Mucosa of rectum (tissue), 2 donors: ENCODE data around the gene CYBA.
A peak's percentile ranks its signal among the peaks of the same experiment; 100 is the strongest.
"Not testable (repeated sequence)": the region's sequence is repeated elsewhere in the genome, so short reads cannot be mapped to it uniquely, and the experiment has no call there.

Source experiments
- H3K27ac ChIP-seq, 2 donors: one replicate each; pipeline ENCODE4 v1.7.0; 2013; ENCODE audit warnings: inconsistent platforms in 2 of 2, low read depth in 2 of 2, low read length in 2 of 2
- H3K27me3 ChIP-seq, 2 donors: one replicate each; pipeline ENCODE4 v1.7.0; 2013; ENCODE audit warnings: low read length in 2 of 2; ENCODE audit not compliant: control insufficient read depth in 2 of 2, insufficient read depth in 2 of 2
- H3K36me3 ChIP-seq, 2 donors: one replicate each; pipeline ENCODE4 v1.7.0; 2013; ENCODE audit warnings: low read length in 2 of 2; ENCODE audit not compliant: control insufficient read depth in 2 of 2, insufficient read depth in 2 of 2
- H3K4me1 ChIP-seq, 2 donors: one replicate each; pipeline ENCODE4 v1.7.0; 2013; ENCODE audit warnings: low read length in 2 of 2, mild to moderate bottlenecking in 1 of 2; ENCODE audit not compliant: control insufficient read depth in 2 of 2, insufficient read depth in 2 of 2
- H3K4me3 ChIP-seq, 2 donors: one replicate each; pipeline ENCODE4 v1.7.0; 2013; ENCODE audit warnings: low read length in 2 of 2
- H3K9ac ChIP-seq, 2 donors: one replicate each; pipeline ENCODE4 v1.7.0; 2013; ENCODE audit warnings: low read length in 2 of 2, low read depth in 1 of 2, mild to moderate bottlenecking in 1 of 2
- H3K9me3 ChIP-seq, 2 donors: one replicate each; pipeline ENCODE4 v1.7.0; 2013; ENCODE audit warnings: low read length in 2 of 2; ENCODE audit not compliant: control insufficient read depth in 2 of 2
- donor health status: healthy.
- donor health status: Normal muscosa, but diverticular disease.

CYBA gene

DNA sequence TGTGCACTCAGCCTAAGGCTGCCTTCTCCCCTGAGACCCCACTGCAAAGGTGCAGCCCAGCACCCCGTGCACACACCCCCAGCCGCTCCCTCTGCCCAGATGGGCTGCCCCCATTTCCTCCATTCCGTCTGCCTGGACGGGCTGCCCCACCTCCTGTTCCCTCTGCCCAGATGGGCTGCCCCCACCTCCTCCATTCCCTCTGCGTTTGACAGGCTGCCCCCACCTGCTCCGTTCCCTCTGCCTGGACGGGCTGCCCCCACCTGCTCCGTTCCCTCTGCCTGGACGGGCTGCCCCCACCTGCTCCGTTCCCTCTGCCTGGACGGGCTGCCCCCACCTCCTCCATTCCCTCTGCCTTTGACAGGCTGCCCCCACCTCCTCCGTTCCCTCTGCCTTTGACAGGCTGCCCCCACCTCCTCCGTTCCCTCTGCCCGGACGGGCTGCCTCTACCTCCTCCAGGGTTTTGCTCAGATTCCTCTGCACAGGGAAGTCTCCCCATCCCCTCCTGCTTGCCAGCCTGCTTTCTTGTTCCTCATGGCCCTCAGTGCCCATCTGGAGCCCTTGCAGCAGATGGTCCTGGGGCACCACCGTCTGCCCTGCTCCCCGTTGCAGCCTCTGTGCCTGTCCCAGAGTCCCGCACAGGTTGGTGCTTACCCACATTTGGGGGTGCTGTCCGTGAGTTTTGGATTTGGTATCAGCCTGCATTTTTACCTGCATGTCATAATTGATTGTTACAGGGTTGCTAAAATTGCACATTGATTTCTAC lies 35.9 kb downstream of the CYBA start:
- Histone ChIP-seq H3K9me3 (no peaks in the 10 kb centered on the region), H3K4me3 (no peak overlapping the region), H3K36me3 (peaks cover 25 to 41% of the 10 kb centered on the region in 2 donors), H3K9ac (no peak overlapping the region), H3K4me1 (peaks cover 30 to 34% of the 10 kb centered on the region in 2 donors), H3K27me3 (no peaks in the 10 kb centered on the region), H3K27ac (peak overlapping the region in 1 of 2 donors; percentile 88)

DNA sequence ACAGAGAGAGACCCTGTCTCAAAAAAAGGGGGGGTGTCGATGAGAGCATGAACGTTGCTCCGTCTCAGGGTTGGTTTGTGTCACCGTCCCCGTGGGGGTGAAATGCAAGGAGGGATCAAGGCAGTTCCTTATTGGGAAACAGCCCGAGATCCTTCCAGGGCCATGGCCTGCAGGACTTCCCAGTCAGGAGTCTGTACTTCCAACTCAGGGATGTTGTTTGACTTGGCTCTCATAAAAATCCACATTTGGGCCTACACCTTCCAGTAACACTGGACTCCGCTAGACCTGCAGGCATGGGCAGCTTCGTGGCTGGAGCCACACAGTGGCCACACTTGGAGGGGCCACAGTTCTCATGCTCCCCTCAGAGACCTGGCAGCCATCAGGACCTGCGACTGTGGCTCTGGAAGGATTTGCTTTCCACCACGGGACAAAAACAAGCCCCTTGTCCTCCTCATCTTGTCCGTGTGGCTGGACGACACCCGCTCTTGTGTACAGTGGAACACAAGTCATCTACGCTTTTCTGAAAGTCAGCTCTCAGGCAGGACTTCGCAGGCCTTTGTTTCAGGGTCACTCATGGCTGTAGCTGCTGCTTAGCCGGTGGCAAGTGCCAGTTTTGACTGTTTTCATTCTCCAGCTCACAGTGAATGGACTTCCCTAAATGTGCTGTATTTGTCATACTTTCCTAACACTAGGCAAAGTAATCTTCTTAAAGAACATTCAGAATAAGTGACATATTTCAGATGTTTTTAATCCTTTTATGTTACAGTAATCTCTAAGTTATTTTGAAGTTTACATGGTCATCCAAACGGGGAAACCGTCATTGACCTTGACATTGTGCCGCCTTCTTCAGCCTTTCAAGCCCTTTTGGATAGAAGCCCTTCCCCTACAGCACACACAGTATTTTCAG lies 36.7 kb downstream of the CYBA start:
- Histone ChIP-seq H3K4me3 (no peak overlapping the region), H3K27ac (no peak overlapping the region), H3K36me3 (peaks cover 22 to 48% of the 10 kb centered on the region in 2 donors), H3K4me1 (peaks cover 29 to 30% of the 10 kb centered on the region in 2 donors), H3K27me3 (no peaks in the 10 kb centered on the region), H3K9me3 (no peaks in the 10 kb centered on the region), H3K9ac (no peak overlapping the region)

DNA sequence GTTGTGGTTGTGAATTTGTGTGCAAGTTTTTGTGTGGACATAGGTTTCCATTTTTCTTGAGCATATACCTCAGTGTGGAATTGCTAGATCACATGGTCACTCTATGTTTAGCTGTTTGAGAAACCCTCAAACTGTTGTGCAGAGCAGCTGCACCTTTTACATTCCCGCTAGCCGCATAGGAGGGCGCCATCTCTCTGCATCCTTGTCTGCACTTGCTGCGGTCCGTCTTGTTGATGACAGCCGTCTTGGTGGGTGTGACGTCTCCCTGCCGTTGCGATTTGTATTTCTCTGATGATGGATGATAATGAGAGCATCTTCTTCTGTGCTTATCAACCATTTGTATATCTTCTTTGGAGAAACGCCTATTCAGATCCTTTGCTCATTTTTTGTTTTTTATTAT lies 37.6 kb downstream of the CYBA start:
- H3K4me3 ChIP-seq, result no peak overlapping the region
- no peaks in the 10 kb centered on the region for H3K9me3 ChIP-seq
- peaks cover 27 to 49% of the 10 kb centered on the region in 2 donors for H3K36me3 ChIP-seq
- peaks cover 25 to 27% of the 10 kb centered on the region in 2 donors for H3K4me1 ChIP-seq
- no peaks in the 10 kb centered on the region for H3K27me3 ChIP-seq
- no peak overlapping the region for H3K27ac ChIP-seq
- no peak overlapping the region for H3K9ac ChIP-seq

DNA sequence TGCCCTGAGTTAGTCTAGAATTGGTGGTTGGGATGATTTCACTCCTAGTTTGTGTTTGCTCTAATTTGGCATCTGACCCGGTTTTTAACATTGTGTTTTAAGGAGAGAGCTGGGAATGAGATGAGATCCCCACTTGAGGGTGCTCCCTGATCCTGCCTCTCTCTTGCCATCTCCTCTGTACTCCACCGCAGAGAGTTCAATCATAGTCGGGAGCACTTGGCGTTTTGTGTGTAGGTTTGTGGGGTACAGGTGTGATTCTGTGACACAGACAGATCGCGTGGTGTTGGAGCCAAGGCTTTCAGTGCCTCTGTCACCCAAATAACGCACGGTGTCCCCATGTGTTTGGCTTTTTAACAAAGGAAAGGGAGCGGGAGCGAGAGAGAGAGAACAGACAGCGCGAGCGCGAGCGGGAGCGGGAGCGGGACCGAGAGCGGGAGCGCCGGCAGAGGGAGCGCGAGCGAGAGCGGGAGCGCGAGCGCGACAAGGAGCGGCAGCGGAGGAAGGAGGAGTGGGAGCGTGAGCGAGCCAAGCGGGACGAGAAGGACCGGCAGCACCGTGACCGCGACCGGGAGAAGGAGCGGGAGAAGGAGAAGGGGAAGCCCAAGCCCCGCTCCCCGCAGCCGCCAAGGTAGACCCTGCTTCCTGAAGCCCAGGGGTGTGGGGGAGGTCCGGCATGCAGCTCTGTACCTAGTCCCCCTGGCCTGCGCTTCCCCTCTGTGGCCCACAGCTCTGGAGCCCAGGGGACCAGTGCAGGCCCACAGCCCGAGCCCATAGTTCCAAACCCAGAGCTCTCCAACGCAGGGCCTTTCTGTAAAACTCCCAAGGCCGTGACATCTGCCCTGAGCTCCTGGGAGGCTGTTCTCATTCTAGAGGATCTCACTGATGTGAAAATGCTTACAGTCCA lies 39.7 kb downstream of the CYBA start:
- H3K36me3 ChIP-seq, result peaks cover 31 to 52% of the 10 kb centered on the region in 2 donors
- no peaks in the 10 kb centered on the region for H3K27me3 ChIP-seq
- no peak overlapping the region for H3K9ac ChIP-seq
- H3K27ac ChIP-seq, result no peak overlapping the region
- peaks cover 6% of the 10 kb centered on the region in 2 donors for H3K4me1 ChIP-seq
- H3K9me3 ChIP-seq, result no peaks in the 10 kb centered on the region
- H3K4me3 ChIP-seq, result no peak overlapping the region

DNA sequence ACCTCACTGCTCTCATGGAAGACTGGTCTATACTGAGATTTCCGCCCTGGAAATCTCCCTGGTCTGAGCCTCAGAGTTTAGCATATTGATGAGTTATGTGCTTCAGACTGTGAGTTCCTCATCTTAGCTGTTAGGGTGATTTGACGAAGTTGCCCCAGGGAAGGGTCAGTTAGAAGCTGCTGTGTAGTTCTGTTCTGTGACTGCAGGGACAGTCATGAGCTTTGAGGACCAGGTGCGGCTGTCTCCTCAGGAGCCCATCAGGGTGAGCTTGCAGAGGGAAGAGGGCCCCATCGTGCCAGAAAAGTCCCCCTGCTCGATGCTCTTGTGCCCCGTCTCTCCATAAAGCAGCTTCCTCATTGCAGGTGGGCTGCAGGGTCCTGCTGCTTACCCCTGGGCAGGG lies 40.8 kb downstream of the CYBA start:
- no peaks in the 10 kb centered on the region for H3K9me3 ChIP-seq
- peaks cover 38 to 58% of the 10 kb centered on the region in 2 donors for H3K36me3 ChIP-seq
- H3K27ac ChIP-seq, result no peak overlapping the region
- no peak overlapping the region for H3K9ac ChIP-seq
- H3K4me3 ChIP-seq, result no peak overlapping the region
- H3K4me1 ChIP-seq, result no peaks in the 10 kb centered on the region
- H3K27me3 ChIP-seq, result no peaks in the 10 kb centered on the region

DNA sequence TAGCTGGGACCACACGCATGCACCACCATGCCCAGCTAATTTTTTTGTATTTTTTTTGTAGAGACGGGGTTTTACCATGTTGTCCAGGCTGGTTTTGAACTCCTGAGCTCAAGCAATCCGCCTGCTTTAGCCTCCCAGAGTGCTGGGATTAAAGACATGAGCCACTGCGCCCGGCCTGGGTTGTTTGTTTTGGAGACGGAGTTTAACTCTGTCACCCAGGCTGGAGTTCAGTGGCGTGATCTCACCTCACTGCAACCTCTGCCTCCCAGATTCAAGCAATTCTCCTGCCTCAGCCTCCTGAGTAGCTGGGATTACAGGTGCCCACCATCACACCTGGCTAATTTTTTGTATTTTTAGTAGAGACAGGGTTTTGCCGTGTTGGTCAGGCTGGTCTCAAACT lies 41.4 kb downstream of the CYBA start:
- not testable (repeated sequence) for H3K4me3 ChIP-seq, H3K27ac ChIP-seq, H3K9me3 ChIP-seq, H3K27me3 ChIP-seq, H3K9ac ChIP-seq, H3K4me1 ChIP-seq
- peaks cover 39 to 58% of the 10 kb centered on the region in 2 donors for H3K36me3 ChIP-seq

DNA sequence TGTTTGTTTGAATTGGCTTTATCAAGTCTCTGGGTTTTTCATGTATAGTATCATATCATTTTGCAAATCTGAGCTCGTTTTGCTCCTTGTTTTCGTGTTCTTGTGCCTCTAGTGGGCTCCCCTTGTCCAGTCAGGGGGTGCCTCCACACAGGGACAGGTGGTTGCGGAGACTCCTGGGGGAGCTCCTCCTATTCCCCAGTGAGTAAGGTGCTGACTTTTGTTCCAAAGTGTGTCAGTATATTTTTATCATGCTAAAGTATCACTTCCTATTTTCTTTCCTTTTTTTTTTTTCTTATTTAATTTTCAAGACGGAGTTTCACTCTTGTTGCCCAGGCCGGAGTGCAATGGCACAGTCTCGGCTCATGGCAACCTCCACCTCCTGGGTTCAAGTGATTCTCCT lies 42.8 kb downstream of the CYBA start:
- H3K9ac ChIP-seq, result no peak overlapping the region
- H3K36me3 ChIP-seq, result peaks cover 33 to 51% of the 10 kb centered on the region in 2 donors
- no peak overlapping the region for H3K4me3 ChIP-seq
- no peak overlapping the region for H3K27ac ChIP-seq
- H3K27me3 ChIP-seq, result no peaks in the 10 kb centered on the region
- no peaks in the 10 kb centered on the region for H3K9me3 ChIP-seq
- H3K4me1 ChIP-seq, result no peaks in the 10 kb centered on the region

DNA sequence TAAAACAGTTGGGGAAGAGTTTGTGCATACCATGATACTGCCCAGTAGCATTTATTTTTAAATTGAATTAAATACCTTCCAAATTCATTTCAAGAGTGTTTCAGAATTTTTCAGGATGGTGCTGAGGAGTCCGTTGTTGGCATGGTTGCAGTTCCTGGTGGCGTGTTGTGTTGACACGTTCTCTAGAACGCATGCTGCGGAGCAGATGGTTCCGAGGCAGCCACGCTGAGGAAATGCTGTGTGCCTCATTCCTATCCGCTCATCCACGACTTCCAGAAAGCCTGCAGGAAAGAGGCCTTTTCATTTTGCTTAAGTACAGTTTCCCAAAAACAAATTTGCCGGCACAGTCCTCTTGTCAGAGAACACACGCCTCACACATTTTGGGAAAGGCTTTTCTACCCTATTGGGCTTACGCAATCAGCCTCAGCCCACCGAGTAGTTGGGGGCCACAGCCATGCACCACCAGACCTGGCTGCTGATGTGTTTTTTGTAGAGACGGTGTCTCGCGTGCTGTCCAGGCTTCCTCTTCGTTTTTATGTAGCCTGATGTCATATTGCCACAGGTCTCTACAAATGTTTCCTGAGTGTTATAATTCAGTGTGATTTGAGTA lies 44.6 kb downstream of the CYBA start:
- H3K9ac ChIP-seq, result no peak overlapping the region
- H3K36me3 ChIP-seq, result peaks cover 37 to 52% of the 10 kb centered on the region in 2 donors
- H3K27ac ChIP-seq, result no peak overlapping the region
- H3K4me1 ChIP-seq, result no peaks in the 10 kb centered on the region
- no peak overlapping the region for H3K4me3 ChIP-seq
- no peaks in the 10 kb centered on the region for H3K9me3 ChIP-seq
- no peaks in the 10 kb centered on the region for H3K27me3 ChIP-seq

DNA sequence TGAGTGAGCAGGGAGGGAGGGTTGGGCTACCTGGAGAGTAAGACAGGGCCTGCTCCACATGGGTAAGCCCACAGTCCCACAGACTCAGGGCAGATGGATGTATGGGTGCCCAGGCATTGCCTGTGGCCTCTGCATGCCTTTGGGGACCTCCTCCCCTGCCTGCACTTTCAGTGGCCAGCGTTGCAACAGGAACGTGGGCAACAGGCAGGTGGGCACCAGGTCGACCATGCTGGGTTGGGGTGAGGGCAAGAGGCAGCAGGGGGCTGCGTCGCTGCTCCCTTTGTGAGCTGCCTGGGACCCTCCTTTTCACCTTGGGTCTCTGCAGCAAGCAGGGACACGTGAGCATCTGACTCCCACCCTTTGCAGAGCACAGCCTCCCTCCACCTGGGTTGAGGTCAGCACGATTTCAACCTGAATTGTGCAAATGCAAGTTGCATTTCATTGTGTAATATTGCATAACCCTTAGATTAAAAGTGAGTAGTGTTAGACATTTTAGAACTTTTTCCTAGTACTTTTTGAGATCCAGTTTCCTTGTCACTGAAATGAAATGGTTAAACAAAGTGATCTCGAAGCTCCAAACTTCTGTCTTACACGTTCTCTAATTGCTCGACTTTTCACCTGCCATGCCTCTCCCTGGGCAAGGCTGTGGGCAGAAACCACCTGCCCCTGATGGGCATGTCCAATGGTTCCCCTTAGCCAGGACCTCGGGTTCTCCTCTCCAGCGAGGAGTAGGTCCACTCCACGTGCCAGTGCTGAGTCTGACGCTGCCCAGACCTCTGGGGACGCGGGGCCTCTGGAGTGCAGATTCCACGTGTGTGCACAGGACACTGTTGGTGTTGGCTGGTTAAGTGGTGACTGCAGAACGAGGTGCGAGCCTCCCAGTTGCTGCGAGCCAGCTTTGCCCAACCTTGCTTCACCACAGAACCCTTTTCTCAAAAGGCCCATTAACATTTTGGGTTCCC lies 45.4 kb downstream of the CYBA start:
- Histone ChIP-seq H3K4me3 (no peak overlapping the region), H3K36me3 (peaks cover 35 to 52% of the 10 kb centered on the region in 2 donors), H3K4me1 (no peaks in the 10 kb centered on the region), H3K9me3 (no peaks in the 10 kb centered on the region), H3K27me3 (no peaks in the 10 kb centered on the region), H3K9ac (no peak overlapping the region), H3K27ac (no peak overlapping the region)
